Measurements from ENCODE around the gene TMPRSS6. TPM values are rescaled to one million over a fixed set of nuclear protein-coding genes. Genes with fewer than 3 reads are reported as not detected.

TMPRSS6 gene
- total and polyA plus RNA-seq, 8 donors = 0.25 to 1.5 (median 0.46) TPM; not detected in 4

GRCh38 chr22:37105154-37105553 lies 4.4 kb downstream of the TMPRSS6 start:
- Histone ChIP-seq H3K27ac (no peak overlapping the region), H3K4me1 (no peaks in the 10 kb centered on the region), H3K9me3 (no peaks in the 10 kb centered on the region), H3K4me3 (no peak overlapping the region), H3K27me3 (peaks cover 0 to 52% (median 0%) of the 10 kb centered on the region in 3 donors), H3K36me3 (no peaks in the 10 kb centered on the region)
- TF ChIP-seq CTCF (IDR thresholded peaks at IDR 0.05) (no peak), POLR2AphosphoS5 (IDR thresholded peaks at IDR 0.05) (no peak)
- DNase-seq = peak in 1 of 2 donors; percentile 28
- WGBS, 5 donors = 19 to 26% (median 23%) methylated on average over 7 of the region's 7 CpGs
- intact Hi-C loops (cut with DNase I; ENCODE audit: low total_unique reads) = no loop called here

- no peaks in the 10 kb centered on the region for H3K4me1 ChIP-seq
- no peak for TF ChIP-seq CTCF (IDR thresholded peaks at IDR 0.05)
- TF ChIP-seq POLR2A (IDR thresholded peaks at IDR 0.05) = no peak
- TF ChIP-seq POLR2AphosphoS5 (IDR thresholded peaks at IDR 0.05) = no peak
- no peak for TF ChIP-seq EP300 (IDR thresholded peaks at IDR 0.05)
- no peaks in the 10 kb centered on the region for H3K9me3 ChIP-seq
- 61 to 72% (median 67%) methylated on average over 13 to 14 of the region's 14 CpGs for WGBS, 5 donors
- H3K36me3 ChIP-seq = no peaks in the 10 kb centered on the region
- no peak for DNase-seq
- H3K27me3 ChIP-seq = peaks cover 0 to 53% (median 3%) of the 10 kb centered on the region in 3 donors
- H3K27ac ChIP-seq = no peak overlapping the region
- intact Hi-C loops (cut with DNase I; ENCODE audit: low total_unique reads) = no loop called here
- H3K4me3 ChIP-seq = no peak overlapping the region
These were observed 5.7 kb downstream of the TMPRSS6 start for GRCh38 chr22:37103656-37104452.

DNA sequence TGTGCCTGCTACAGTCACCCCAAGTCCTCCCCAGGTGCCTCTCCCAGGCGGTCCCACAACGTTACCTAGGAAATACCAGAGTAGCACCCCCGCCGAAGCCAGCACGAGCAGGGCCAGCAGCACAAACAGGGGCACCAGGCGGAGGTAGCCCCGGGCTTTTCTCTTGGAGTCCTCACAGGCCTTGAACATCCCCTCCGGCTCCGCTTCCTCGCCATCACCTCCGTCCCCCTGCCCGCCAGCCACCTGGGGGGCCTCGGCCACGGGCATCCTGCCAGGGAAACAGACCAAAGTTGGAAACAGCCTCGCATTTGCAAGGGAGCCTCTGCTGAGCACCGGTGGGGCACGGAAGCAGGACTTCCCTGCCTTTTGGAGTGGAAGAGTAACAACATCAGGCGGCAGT lies 6.4 kb downstream of the TMPRSS6 start:
- no peak overlapping the region for H3K27ac ChIP-seq
- H3K36me3 ChIP-seq = no peaks in the 10 kb centered on the region
- TF ChIP-seq POLR2A (IDR thresholded peaks at IDR 0.05) (no peak), POLR2AphosphoS5 (IDR thresholded peaks at IDR 0.05) (no peak), CTCF (IDR thresholded peaks at IDR 0.05) (no peak), EP300 (IDR thresholded peaks at IDR 0.05) (no peak)
- no peaks in the 10 kb centered on the region for H3K4me1 ChIP-seq
- 58 to 80% (median 71%) methylated on average over 8 to 18 of the region's 18 CpGs for WGBS, 5 donors
- DNase-seq = no peak
- intact Hi-C loops (cut with DNase I; ENCODE audit: low total_unique reads) = no loop called here
- H3K9me3 ChIP-seq = no peaks in the 10 kb centered on the region
- peaks cover 0 to 53% (median 3%) of the 10 kb centered on the region in 3 donors for H3K27me3 ChIP-seq
- no peak overlapping the region for H3K4me3 ChIP-seq

DNA sequence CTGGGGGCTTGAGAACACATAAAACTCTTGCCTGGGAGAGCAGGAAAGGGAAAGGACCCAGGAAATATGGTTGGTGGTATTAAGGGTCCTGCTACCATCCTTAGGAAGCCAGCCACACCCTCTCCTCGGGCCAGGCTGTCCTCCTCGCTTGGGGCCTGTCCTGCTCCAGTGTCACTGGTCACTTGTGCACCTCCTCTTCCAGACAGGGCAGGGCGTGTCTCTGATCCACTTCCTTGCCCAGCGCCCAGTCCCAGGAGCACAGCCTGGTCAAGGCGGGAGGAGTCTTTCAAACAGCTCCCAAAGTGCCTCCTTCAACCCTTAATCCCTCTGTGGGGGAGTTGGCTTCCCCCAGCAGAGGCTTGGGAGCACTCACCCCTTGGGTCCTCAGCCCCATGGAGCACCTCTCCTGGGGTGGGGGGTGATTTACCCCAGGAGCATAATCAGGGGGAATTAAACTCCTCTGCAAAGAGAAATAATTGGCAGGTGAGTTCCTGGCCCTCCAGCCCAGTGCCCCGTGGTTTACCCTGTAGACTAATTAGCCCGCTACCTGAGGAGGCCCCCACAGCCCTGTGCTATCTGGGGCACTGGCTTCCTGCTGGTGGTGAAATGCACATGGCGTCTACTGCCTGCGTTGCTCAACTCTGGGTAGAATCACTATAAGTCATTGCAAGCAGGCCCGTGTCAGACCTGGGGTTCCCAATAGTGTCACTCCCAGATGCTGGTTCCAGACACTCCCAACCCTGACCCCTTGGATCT lies 8.0 kb downstream of the TMPRSS6 start:
- WGBS, 5 donors = 69 to 88% (median 73%) methylated on average over 8 to 10 of the region's 10 CpGs
- intact Hi-C loops (cut with DNase I; ENCODE audit: low total_unique reads) = no loop called here
- Histone ChIP-seq H3K4me3 (no peak overlapping the region), H3K27me3 (peaks cover 0 to 57% (median 3%) of the 10 kb centered on the region in 3 donors), H3K9me3 (no peaks in the 10 kb centered on the region), H3K36me3 (no peaks in the 10 kb centered on the region), H3K4me1 (no peaks in the 10 kb centered on the region), H3K27ac (no peak overlapping the region)
- no peak for TF ChIP-seq EP300 (IDR thresholded peaks at IDR 0.05)
- TF ChIP-seq CTCF (IDR thresholded peaks at IDR 0.05) = no peak
- no peak for TF ChIP-seq POLR2A (IDR thresholded peaks at IDR 0.05)
- TF ChIP-seq POLR2AphosphoS5 (IDR thresholded peaks at IDR 0.05) = no peak
- DNase-seq = peak in 1 of 2 donors; percentile 47

Data from stomach (tissue), 9 donors.